Erythroblast (primary cell): ENCODE results near the gene DNAJC11.

ENCODE experiments used
- DNase-seq, 2 experiments: peaks; one replicate each; lab custom pipeline; 2025; lab: John Stamatoyannopoulos, UW
- GATA1 ChIP-seq: IDR thresholded peaks from 2 replicates; pipeline ENCODE4 v1.6.1; 2011; ENCODE audit warnings: low read depth, mild to moderate bottlenecking, control low read depth, low read length, moderate library complexity
- POLR2A ChIP-seq: IDR thresholded peaks from 2 replicates; pipeline ENCODE4 v1.6.1; 2011; ENCODE audit warnings: mild to moderate bottlenecking, low read length

The DNAJC11 gene

GRCh38 chr1:6599141-6599975, 102.3 kb downstream of the DNAJC11 start:
- TF ChIP-seq GATA1: no peak
- no peak for TF ChIP-seq POLR2A
- no peak for DNase-seq

- no peak for TF ChIP-seq POLR2A
- TF ChIP-seq GATA1: no peak
- no peak for DNase-seq
These were observed 103.9 kb downstream of the DNAJC11 start for GRCh38 chr1:6597777-6598131.

- TF ChIP-seq GATA1 (no peak), POLR2A (no peak)
- no peak for DNase-seq
These were observed 104.5 kb downstream of the DNAJC11 start for GRCh38 chr1:6596886-6597776.

DNA sequence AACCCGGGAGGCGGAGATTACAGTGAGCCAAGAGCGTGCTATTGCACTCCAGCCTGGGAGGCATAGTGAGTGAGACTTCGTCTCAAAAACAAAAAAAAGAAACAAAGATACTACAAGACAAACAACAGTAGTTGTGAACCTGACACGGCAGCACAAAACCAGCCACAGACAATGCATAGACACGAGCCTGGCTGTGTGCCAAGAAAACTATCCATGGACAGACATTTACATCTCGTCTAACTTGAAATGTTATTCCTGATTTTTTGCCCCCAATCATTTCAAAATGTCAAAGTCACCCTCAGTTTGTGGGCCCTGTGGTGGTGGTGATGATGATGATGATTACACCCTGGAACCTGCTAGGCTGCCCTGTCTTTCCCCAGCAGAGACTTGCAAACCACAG, 105.3 kb downstream of the DNAJC11 start:
- TF ChIP-seq POLR2A (no peak), GATA1 (no peak)

DNA sequence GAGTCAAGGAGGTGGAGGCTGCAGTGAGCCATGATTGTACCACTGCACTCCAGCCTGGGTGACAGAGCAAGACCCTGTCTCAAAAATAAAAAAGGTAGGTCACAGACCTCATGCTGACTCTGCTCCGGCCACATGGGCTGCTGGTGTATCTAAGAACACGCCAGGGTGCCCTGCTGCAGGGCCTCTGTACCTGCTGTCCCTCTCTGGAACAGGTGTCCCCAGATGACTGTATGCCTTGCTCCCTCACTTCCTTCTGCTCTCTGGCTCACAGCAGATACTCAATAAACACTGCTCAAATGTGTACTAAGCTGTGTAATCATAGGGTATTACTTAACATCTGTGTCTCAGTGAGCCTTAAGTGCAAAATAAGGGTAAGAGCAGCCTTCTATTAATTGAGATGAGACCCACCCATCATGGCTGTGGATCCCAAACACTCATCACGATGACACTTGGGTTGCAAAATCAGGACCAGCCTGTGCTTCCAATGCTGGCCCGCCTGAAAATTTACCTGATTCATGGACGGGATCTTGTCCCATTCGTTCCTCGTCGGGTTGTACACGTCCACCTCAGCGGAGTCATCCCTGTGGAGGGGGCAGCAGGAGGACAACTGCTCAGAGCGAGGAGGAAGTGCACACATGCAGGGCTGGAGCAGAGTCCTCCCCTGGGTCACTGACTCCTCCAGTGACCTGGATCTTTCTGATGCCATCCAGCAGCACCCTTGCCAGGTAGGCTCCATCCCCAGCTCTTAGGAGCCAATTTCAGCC, 106.5 kb downstream of the DNAJC11 start:
- DNase-seq: no peak
- TF ChIP-seq GATA1: no peak
- no peak for TF ChIP-seq POLR2A

More for the DNA sequence above, 105.3 kb downstream of the DNAJC11 start:
- DNase-seq: no peak

DNA sequence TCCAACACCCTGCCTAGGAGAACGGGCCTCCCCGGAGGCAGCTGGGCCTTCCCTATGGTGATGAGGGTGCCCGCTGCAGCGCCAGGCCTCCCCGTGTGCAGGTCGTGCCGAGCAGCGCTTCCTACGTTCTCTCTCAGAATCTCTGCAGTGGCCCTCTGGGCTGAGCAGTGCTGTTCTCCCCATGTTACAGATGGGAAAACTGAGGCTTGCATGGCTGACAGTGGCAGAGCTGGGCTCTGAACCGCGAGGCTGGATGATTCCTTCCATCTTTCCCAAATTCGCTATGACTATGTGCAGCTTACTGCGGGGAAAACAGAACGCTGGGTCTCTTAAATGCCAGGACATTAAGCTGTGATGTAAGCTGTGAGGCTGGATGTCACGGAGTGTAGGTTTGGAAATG, 107.8 kb downstream of the DNAJC11 start:
- no peak for TF ChIP-seq POLR2A
- TF ChIP-seq GATA1: no peak
- DNase-seq: no peak

- no peak for TF ChIP-seq POLR2A
- TF ChIP-seq GATA1: no peak
- no peak for DNase-seq
These were observed 108.6 kb downstream of the DNAJC11 start for GRCh38 chr1:6592865-6593593.

- no peak for TF ChIP-seq POLR2A
- TF ChIP-seq GATA1: no peak
- DNase-seq: no peak
These were observed 109.2 kb downstream of the DNAJC11 start for GRCh38 chr1:6592441-6592840.

- no peak for TF ChIP-seq POLR2A
- TF ChIP-seq GATA1: no peak
- no peak for DNase-seq
These were observed 110.0 kb downstream of the DNAJC11 start for GRCh38 chr1:6591644-6592043.

- TF ChIP-seq POLR2A (no peak), GATA1 (no peak)
- no peak for DNase-seq
These were observed 110.4 kb downstream of the DNAJC11 start for GRCh38 chr1:6591222-6591621.

DNA sequence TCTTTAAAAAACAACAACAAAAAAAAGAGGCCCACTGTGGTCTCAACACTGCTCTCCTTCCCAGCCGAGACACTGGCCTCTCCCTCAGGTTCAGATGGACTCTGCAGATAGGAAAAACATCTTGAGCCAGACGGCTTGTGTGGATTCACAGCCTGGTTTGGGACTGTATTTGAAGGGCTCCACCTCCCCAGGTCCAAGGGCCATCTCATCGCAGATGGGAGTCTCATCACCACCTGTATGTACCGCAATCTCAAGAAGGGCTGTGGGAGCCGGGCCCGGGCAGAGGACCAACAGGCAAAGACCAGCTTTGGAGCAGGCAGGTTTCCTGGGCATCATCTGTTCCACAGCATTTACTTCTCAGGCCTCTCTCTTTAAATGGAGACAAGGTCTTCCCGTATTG, 111.6 kb downstream of the DNAJC11 start:
- TF ChIP-seq GATA1 (no peak), POLR2A (no peak)
- DNase-seq: no peak

GRCh38 chr1:6588893-6589520, 112.6 kb downstream of the DNAJC11 start:
- DNase-seq: no peak
- TF ChIP-seq GATA1 (no peak), POLR2A (no peak)

GRCh38 chr1:6588128-6588892, 113.3 kb downstream of the DNAJC11 start:
- TF ChIP-seq POLR2A (no peak), GATA1 (no peak)
- DNase-seq: no peak
